ENCODE data around the gene RAPGEF3. TPM values are rescaled to one million over a fixed set of nuclear protein-coding genes. Genes with fewer than 3 reads are reported as not detected.

Gene RAPGEF3
- total and polyA plus RNA-seq, 2 of the 13 experiments (the other 11 are each of a cell fraction or from before 2014, with no cell fraction given), result 0.07 TPM

GRCh38 chr12:47773062-47773857, 14.6 kb upstream of the RAPGEF3 start, which contains the start of gene SLC48A1 (continued):
- TF ChIP-seq TBX2 (CRISPR knock-in tag; IDR thresholded peaks at IDR 0.05; ENCODE audit: borderline replicate concordance) (0 out of 2 replicates have a peak, but pooled peaks have one; percentile 12), FOXP4 (CRISPR knock-in tag; IDR thresholded peaks at IDR 0.05) (no peak), ZSCAN31 (CRISPR knock-in tag; IDR thresholded peaks at IDR 0.05; ENCODE audit: low read depth) (no peak), REPIN1 (CRISPR knock-in tag; IDR thresholded peaks at IDR 0.05; ENCODE audit: borderline replicate concordance, low read depth) (no peak), CBX5 (CRISPR knock-in tag; IDR thresholded peaks at IDR 0.05; ENCODE audit: borderline replicate concordance) (no peak), ZNF343 (CRISPR knock-in tag; IDR thresholded peaks at IDR 0.05) (no peak), ZNF501 (CRISPR knock-in tag; IDR thresholded peaks at IDR 0.05) (no peak), ATF3 (CRISPR knock-in tag; IDR thresholded peaks at IDR 0.05) (no peak), SP1 (IDR thresholded peaks at IDR 0.05) (no peak), SP1 (CRISPR knock-in tag; IDR thresholded peaks at IDR 0.05) (peak; percentile 46; the same call in 1 of the 2 replicates)

GRCh38 chr12:47772738-47773061, 14.0 kb upstream of the RAPGEF3 start:
- TF ChIP-seq DNMT3B (CRISPR knock-in tag; conservative IDR thresholded peaks at IDR 0.05) (no peak), ZNF747 (CRISPR knock-in tag; IDR thresholded peaks at IDR 0.05; ENCODE audit: borderline replicate concordance) (no peak), MTF2 (CRISPR knock-in tag; IDR thresholded peaks at IDR 0.05; ENCODE audit: borderline replicate concordance) (no peak), GABPA (IDR thresholded peaks at IDR 0.05; ENCODE audit: low read depth, low read length) (no peak), GABPA (CRISPR knock-in tag; IDR thresholded peaks at IDR 0.05; ENCODE audit: low read depth) (0 out of 2 replicates have a peak, but pooled peaks have one; percentile 19)
- no peak overlapping the region for H2AFZ ChIP-seq (ENCODE audit: low read length)
- 5% methylated on average over 17 of the region's 17 CpGs for WGBS (ENCODE audit: low lambda C conversion rate)
- H3K79me2 ChIP-seq (ENCODE audit: insufficient read depth, low read length), result no peaks in the 10 kb centered on the region
- H3K4me3 ChIP-seq (replicated peaks in 1 of 3; ENCODE audit: insufficient read depth in 1 of 3, low read depth in 2 of 3, low read length in 3 of 3), result peak overlapping the region; percentile 49 to 81 (median 50)
- no peaks in the 10 kb centered on the region for H3K36me3 ChIP-seq (replicated peaks in 1 of 2; ENCODE audit: control insufficient read depth in 1 of 2, insufficient read depth in 2 of 2, low read length in 2 of 2)
- no peaks in the 10 kb centered on the region for H3K9me3 ChIP-seq (ENCODE audit: low read length)
- H3K9ac ChIP-seq (ENCODE audit: insufficient read depth, low read depth, low read length), result peak overlapping the region; percentile 60
- intact Hi-C loops (cut with micrococcal nuclease; ENCODE audit: unreplicated experiment) (no loop called here), in situ Hi-C loops (cut with HindIII; ENCODE audit: extremely low pct_ligation_motif_present, low pct_unique_long_range_greater_than_20kb) (no loop called here)
- ChIA-PET CTCF (ENCODE audit: low intra/inter-chr PET ratio, low total read pairs) (no interaction called here), POLR2A (interaction anchor here (1.0 to 1.6 kb wide), 2 partner anchors 15 to 48 kb away, joined by 3 to 6 read pairs; partner anchors contain the start of gene RAPGEF3)
- H3K27ac ChIP-seq (ENCODE audit: extremely low read length, insufficient read depth, low read length), result no peak overlapping the region
- FAIRE-seq, result no peak
- ATAC-seq, result no peak
- no peaks in the 10 kb centered on the region for H4K20me1 ChIP-seq (ENCODE audit: insufficient read depth, low read length)
- peaks cover 68% of the 10 kb centered on the region for H3K4me1 ChIP-seq (ENCODE audit: insufficient read depth, low read length)
- H3K4me2 ChIP-seq (ENCODE audit: low read depth, low read length), result peak overlapping the region; percentile 75
- no TSS peak for BruUV-seq (replicated peaks)
- DNase-seq (ENCODE audit: low spot score), result no peak
- H3K27me3 ChIP-seq (ENCODE audit: control insufficient read depth in 1 of 2, insufficient read depth in 2 of 2, low read length in 2 of 2), result peaks cover 3 to 8% of the 10 kb centered on the region in 2 experiments; a peak in 2 of 5 replicates
